ENCODE measurements around the gene ZNF792.

Gene ZNF792

DNA sequence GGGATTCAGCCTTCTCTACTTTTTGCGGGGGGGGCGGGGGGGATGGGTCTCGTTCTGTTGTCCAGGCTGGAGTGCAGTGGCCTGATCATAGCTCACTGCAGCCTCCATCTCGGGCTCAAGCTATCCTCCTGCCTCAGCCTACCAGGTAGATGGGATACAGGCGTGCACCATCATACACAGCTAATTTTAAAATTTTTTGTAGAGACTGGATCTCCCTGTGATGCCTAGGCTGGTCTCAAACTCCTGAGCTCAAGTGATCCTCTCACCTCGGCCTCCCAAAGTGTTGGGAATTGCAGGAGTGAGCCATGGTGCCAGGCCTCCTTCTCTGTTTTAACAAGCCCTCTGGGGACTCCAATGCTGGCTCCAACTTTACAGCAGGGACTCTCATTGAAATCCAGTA is 569 bp upstream of the ZNF792 start:
- Mint-ChIP-seq H3K36me3 (peaks cover 32% of the 10 kb centered on the region), H3K27me3 (peaks cover 9% of the 10 kb centered on the region), H3K9me3 (peaks cover 28% of the 10 kb centered on the region), H3K27ac (no peak overlapping the region), H3K4me1 (peaks cover 25% of the 10 kb centered on the region), H3K4me3 (peak overlapping the region; percentile 86)
- ATAC-seq, result no peak

DNA sequence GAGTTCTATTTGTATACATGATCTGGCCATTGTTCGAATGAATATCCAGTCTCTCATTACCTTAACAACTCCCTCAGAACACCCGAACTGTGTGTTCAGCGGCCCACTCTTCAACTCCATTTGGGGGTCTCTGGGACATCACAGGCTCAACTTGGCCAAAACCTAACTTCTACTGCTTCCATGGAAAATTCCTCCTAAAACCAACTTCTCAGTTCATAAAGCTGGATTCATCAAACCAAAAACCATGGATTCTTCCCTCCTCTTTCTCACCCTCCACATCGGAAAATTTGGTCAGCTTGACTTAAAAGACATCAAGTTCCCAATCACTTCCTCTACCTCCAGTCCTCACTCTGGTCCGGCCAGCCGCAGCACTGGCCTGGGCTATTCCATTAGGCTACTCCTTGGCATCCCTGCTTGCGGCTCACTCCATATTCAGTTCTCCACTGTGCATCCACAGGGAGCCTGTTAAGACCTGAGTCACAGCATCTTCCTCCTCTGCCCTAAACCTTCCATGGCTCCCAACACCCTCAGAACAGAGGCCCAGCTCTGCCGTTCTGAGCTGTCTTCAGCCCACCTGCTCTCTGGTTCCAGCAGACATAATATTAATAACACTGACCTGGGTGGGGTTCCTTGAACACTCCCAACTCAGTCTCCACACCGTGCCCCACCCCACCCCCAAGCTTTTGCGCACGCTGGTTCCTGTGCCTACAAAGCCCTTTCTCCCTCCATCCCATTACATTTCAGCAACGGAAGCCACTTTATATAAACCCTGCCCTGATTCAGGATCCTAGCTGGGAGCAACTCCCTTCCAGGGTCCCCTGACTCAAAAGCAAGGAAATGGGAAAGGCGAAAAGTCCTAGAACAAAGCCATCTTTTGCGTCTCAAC is 1.1 kb downstream of the ZNF792 start:
- Mint-ChIP-seq H3K36me3 (peaks cover 49% of the 10 kb centered on the region), H3K4me1 (peaks cover 25% of the 10 kb centered on the region), H3K27ac (peak overlapping the region; percentile 75), H3K4me3 (peak overlapping the region; percentile 86), H3K9me3 (peaks cover 27% of the 10 kb centered on the region), H3K27me3 (peaks cover 2% of the 10 kb centered on the region)
- ATAC-seq, result no peak

GRCh38 chr19:34961775-34962686 is 2.0 kb downstream of the ZNF792 start:
- H3K36me3 Mint-ChIP-seq, result peaks cover 56% of the 10 kb centered on the region
- no peak for ATAC-seq
- no peak overlapping the region for H3K27ac Mint-ChIP-seq
- H3K4me3 Mint-ChIP-seq, result peak overlapping the region; percentile 86
- H3K27me3 Mint-ChIP-seq, result no peaks in the 10 kb centered on the region
- H3K9me3 Mint-ChIP-seq, result peaks cover 27% of the 10 kb centered on the region
- peaks cover 25% of the 10 kb centered on the region for H3K4me1 Mint-ChIP-seq

DNA sequence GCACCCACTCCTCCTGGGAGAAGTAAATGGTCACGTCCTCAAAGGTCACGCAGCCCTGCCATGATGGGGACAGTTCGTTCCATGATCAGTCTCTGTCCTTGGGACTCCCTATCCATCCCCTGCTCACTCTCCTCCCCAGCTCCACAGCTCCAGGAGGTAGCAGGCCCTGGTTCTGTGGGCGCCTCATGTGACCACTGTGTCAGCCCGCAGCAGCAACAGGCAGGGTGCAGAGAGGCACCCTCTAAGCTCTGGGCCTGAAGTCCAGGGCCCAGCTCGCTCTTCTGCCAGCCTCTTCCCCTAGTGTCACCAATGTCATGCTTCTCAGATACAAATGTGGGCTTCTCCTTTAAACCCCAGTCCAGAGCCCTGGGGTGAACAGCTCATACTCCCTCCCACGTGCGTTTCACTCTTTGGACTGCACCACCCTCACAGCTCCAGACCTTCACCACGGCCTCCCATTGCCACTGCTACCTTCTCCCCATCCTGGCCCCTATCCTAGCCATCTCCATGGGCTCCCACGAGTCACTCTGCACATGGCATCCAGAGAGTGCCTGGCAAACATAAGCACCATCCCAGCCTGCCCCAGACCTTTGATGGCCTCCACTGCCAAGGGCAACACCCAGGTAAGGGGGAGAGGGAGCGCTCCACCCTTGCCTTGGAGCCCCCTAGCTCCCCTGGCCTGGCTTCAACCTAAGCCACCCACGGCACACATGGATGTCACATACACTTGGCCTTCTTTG is 2.9 kb downstream of the ZNF792 start:
- no peak overlapping the region for H3K4me3 Mint-ChIP-seq
- H3K4me1 Mint-ChIP-seq, result peaks cover 25% of the 10 kb centered on the region
- H3K36me3 Mint-ChIP-seq, result peaks cover 65% of the 10 kb centered on the region
- H3K27ac Mint-ChIP-seq, result no peak overlapping the region
- ATAC-seq, result no peak
- peaks cover 29% of the 10 kb centered on the region for H3K9me3 Mint-ChIP-seq
- no peaks in the 10 kb centered on the region for H3K27me3 Mint-ChIP-seq

GRCh38 chr19:34960103-34960805 is 3.8 kb downstream of the ZNF792 start:
- peaks cover 36% of the 10 kb centered on the region for H3K9me3 Mint-ChIP-seq
- H3K4me3 Mint-ChIP-seq, result no peak overlapping the region
- H3K27ac Mint-ChIP-seq, result no peak overlapping the region
- H3K36me3 Mint-ChIP-seq, result peaks cover 73% of the 10 kb centered on the region
- H3K4me1 Mint-ChIP-seq, result peaks cover 25% of the 10 kb centered on the region
- no peak for ATAC-seq
- H3K27me3 Mint-ChIP-seq, result no peaks in the 10 kb centered on the region

DNA sequence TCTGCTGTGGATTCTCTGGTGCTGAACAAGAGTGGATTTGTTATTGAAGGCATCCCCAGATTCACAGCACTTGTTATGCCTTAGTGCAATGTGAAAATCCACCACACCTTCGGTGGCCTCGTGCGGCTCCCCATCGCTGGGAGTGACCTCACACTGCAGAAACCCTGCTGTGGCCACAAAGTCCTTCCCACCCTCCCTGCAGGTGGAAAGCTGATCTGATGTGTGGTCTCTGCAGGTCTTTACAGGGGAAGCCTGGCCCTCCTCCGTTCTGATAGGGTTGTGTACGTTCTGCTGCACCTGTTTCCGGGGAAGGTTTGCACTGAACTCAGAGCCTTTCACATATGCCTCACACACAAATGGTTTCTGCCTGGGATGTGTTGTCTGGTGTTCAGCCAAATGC is 5.0 kb downstream of the ZNF792 start:
- Mint-ChIP-seq H3K27ac (no peak overlapping the region), H3K27me3 (no peaks in the 10 kb centered on the region), H3K36me3 (peaks cover 84% of the 10 kb centered on the region), H3K4me3 (no peak overlapping the region), H3K9me3 (peaks cover 40% of the 10 kb centered on the region), H3K4me1 (peaks cover 25% of the 10 kb centered on the region)
- ATAC-seq, result no peak

DNA sequence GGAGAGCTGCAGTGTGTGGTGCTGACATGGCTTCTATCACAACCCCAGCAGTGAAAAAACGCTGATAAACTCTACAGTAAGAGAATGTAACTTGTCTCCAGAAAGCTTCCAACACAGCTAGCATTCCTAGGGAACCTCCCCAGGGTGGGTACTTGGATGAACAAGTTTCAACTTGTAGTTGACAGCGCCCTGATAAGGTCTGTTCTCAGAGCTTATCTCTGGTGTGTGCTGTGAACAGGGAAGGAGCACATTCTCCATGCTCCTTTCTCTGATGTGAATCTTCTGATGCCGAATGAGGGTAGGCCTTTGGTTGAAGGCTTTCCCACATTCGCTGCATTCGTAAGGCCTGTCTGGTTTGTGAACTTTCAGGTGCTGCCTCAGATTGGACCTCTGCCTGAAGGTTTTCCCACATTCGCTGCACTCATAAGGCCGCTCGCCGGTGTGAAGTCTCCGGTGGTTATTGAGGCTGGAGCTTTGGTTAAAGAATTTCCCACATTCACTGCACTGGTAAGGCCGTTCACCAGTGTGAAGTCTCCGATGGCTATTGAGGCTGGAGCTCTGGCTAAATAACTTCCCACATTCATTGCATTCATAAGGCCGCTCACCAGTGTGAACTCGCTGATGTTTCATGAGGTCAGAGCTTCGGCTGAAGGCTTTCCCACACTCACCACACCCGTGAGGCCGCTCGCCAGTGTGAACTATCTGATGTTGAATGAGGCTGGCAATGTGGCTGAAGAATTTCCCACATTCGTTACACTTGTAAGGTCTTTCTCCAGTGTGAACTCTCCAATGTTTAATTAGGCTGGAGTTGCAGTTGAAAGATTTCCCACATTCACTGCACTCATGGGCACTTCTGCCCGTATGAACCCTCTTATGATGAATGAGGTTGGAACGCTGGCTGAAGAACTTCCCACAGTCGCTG is 5.9 kb downstream of the ZNF792 start:
- Mint-ChIP-seq H3K9me3 (peaks cover 41% of the 10 kb centered on the region), H3K27ac (no peak overlapping the region), H3K4me1 (peaks cover 22% of the 10 kb centered on the region), H3K27me3 (no peaks in the 10 kb centered on the region), H3K4me3 (no peak overlapping the region), H3K36me3 (peaks cover 92% of the 10 kb centered on the region)
- no peak for ATAC-seq

- H3K4me3 Mint-ChIP-seq, result no peak overlapping the region
- H3K4me1 Mint-ChIP-seq, result no peaks in the 10 kb centered on the region
- H3K27me3 Mint-ChIP-seq, result no peaks in the 10 kb centered on the region
- H3K36me3 Mint-ChIP-seq, result peaks cover 81% of the 10 kb centered on the region
- H3K9me3 Mint-ChIP-seq, result peaks cover 40% of the 10 kb centered on the region
- no peak overlapping the region for H3K27ac Mint-ChIP-seq
- no peak for ATAC-seq
Observed at GRCh38 chr19:34953092-34953491, 10.9 kb downstream of the ZNF792 start.

- H3K4me3 Mint-ChIP-seq, result no peak overlapping the region
- no peaks in the 10 kb centered on the region for H3K27me3 Mint-ChIP-seq
- peaks cover 63% of the 10 kb centered on the region for H3K36me3 Mint-ChIP-seq
- peaks cover 19% of the 10 kb centered on the region for H3K9me3 Mint-ChIP-seq
- no peak for ATAC-seq
- no peaks in the 10 kb centered on the region for H3K4me1 Mint-ChIP-seq
- no peak overlapping the region for H3K27ac Mint-ChIP-seq
Observed at GRCh38 chr19:34943861-34944573, 20.0 kb downstream of the ZNF792 start.

DNA sequence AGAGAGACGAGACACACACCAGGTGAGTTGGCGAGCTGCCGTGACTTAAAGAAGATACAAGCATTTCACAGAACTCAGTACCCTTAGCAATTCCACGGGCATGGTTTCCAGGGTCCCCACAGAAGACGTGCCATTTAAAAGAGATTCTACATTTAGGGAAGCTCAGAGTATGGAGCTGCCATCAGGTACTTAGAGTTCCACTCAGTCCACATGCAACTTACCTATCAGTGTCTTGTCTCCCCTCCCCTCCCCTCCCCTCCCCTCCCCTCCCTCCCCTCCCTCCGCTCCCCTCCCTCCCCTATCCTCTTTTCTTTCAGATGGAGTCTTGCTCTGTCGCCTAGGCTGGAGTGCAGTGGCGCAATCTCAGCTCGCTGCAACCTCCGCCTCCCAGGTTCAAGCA is 25.1 kb downstream of the ZNF792 start:
- no peak overlapping the region for H3K27ac Mint-ChIP-seq
- H3K4me3 Mint-ChIP-seq, result no peak overlapping the region
- H3K9me3 Mint-ChIP-seq, result peaks cover 9% of the 10 kb centered on the region
- no peaks in the 10 kb centered on the region for H3K27me3 Mint-ChIP-seq
- H3K4me1 Mint-ChIP-seq, result no peaks in the 10 kb centered on the region
- peaks cover 67% of the 10 kb centered on the region for H3K36me3 Mint-ChIP-seq
- no peak for ATAC-seq

DNA sequence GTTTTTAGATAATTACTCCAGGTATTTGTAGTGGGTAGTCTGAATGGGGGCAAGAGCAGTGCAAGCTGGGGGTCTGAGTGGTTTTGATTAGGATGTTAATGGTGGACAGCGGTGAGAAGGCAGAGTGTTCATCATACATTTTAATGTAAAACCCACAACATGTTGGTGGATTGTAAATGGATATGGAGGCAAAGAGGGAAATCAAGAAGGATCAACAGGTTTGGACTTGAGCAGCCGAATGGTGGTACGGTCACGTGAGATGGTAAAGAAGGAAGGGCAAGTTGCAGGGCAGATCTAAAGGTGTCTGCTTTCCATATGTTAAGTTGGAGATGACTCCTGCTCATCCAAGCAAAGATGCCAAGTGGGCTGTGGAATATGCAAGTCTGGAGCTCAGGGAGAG is 27.8 kb downstream of the ZNF792 start:
- H3K4me3 Mint-ChIP-seq, result no peak overlapping the region
- peaks cover 59% of the 10 kb centered on the region for H3K36me3 Mint-ChIP-seq
- no peaks in the 10 kb centered on the region for H3K4me1 Mint-ChIP-seq
- H3K27ac Mint-ChIP-seq, result no peak overlapping the region
- ATAC-seq, result no peak
- H3K27me3 Mint-ChIP-seq, result no peaks in the 10 kb centered on the region
- H3K9me3 Mint-ChIP-seq, result peaks cover 3% of the 10 kb centered on the region

DNA sequence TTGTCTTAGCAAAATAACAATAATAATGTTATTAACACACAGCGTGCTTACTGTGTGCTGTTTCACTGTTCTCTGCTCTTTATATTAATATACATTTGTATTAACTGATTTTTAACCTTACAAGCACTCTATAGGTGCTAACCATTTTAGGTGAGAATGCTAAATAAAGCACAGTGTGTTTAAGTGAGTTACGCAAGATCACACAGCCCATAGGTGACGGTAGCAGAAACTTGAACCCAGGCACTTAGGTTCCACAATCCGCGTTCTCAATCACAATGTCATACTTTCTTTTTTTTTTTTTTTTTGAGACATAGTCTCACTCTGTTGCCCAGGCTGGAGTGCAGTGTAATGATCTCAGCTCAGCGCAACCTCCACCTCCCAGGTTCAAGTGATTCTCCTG is 31.5 kb downstream of the ZNF792 start:
- peaks cover 49% of the 10 kb centered on the region for H3K36me3 Mint-ChIP-seq
- no peak overlapping the region for H3K4me3 Mint-ChIP-seq
- ATAC-seq, result no peak
- H3K27me3 Mint-ChIP-seq, result no peaks in the 10 kb centered on the region
- peaks cover 3% of the 10 kb centered on the region for H3K4me1 Mint-ChIP-seq
- H3K27ac Mint-ChIP-seq, result no peak overlapping the region
- H3K9me3 Mint-ChIP-seq, result peaks cover 3% of the 10 kb centered on the region

- H3K36me3 Mint-ChIP-seq, result peaks cover 11% of the 10 kb centered on the region
- H3K4me1 Mint-ChIP-seq, result peaks cover 13% of the 10 kb centered on the region
- H3K27me3 Mint-ChIP-seq, result no peaks in the 10 kb centered on the region
- H3K27ac Mint-ChIP-seq, result peak within 1 kb of the TSS; percentile 93
- H3K4me3 Mint-ChIP-seq, result peak within 1 kb of the TSS; percentile 99
- H3K9me3 Mint-ChIP-seq, result no peaks in the 10 kb centered on the region
- ATAC-seq, result peak; percentile 99
Observed at GRCh38 chr19:34926685-34927375, 37.2 kb downstream of the ZNF792 start, which contains the start of gene ZNF30. Gene ZNF30 (plus strand): TSS chr19:34926903. CDS start chr19:34929948, 3,045 bp downstream.

Measured in stimulated activated memory B cell treated with anti-CD40 and anti-IgM and Interleukin-4, amounts not matched to agents 10 μg/mL and 1 μg/mL and 100 μg/mL, for 72 hours (primary cell).